Neural cell (in vitro differentiated cells): Measurements from ENCODE around the gene KLKB1.
A peak's percentile ranks its signal among the peaks of the same experiment; 100 is the strongest.

Source experiments
- EP300 ChIP-seq: fragments of 450-650 bp; conservative IDR thresholded peaks from 2 replicates; pipeline ENCODE4 v1.6.1; 2014; ENCODE audit warnings: antibody characterized with exemption, mild to moderate bottlenecking, moderate library complexity; ENCODE audit not compliant: poor library complexity, severe bottlenecking
- EZH2 ChIP-seq: fragments of 200-600, 300-800 bp; shearing (Covaris generic), sonication (generic); IDR thresholded peaks from 2 replicates; pipeline ENCODE4 v1.6.1; 2014; ENCODE audit warnings: antibody characterized with exemption, low read length, borderline replicate concordance, mild to moderate bottlenecking; ENCODE audit not compliant: insufficient read depth, poor library complexity, severe bottlenecking
- POLR2AphosphoS5 ChIP-seq: IDR thresholded peaks from 2 replicates; pipeline ENCODE4 v1.6.1; 2012
- RAD21 ChIP-seq: fragments of 450-650 bp; conservative IDR thresholded peaks from 2 replicates; pipeline ENCODE4 v1.6.1; 2014; ENCODE audit warnings: antibody characterized with exemption, mild to moderate bottlenecking, moderate library complexity

DNA sequence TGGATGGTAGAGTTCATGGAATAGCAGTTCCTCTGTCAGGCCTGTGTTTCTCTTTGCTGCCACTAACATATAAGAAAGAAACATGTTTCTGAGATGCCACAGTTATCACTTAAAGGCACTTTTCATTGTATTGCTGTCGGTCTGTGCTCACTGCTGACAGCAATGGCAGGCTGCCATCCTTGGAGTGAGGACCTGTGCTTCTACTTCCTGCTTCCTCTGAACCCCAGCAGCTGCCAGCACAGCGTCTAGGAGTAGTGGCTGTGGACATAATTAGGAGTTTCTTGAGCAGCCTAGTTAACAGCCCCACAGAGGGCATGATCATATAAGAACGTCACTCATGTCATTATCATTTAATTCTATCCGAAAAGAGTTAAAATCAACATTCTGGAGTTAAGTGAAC is 69.2 kb downstream of the KLKB1 start:
- peak; percentile 40 for TF ChIP-seq EP300
- TF ChIP-seq POLR2AphosphoS5: no peak
- TF ChIP-seq EZH2: no peak
- TF ChIP-seq RAD21: no peak
